GM18517 (cell line): ENCODE data around the gene PODXL.
A peak's percentile ranks its signal among the peaks of the same experiment; 100 is the strongest.
"Not testable (repeated sequence)": the region's sequence is repeated elsewhere in the genome, so short reads cannot be mapped to it uniquely, and the experiment has no call there.

ENCODE experiments used
- ATAC-seq: cut with Tn5 transposase; IDR thresholded peaks from one replicate; pipeline ENCODE4 v1.9.1; 2021; ENCODE audit warnings: mild to moderate bottlenecking, moderate library complexity; ENCODE audit not compliant: unreplicated experiment

PODXL gene

DNA sequence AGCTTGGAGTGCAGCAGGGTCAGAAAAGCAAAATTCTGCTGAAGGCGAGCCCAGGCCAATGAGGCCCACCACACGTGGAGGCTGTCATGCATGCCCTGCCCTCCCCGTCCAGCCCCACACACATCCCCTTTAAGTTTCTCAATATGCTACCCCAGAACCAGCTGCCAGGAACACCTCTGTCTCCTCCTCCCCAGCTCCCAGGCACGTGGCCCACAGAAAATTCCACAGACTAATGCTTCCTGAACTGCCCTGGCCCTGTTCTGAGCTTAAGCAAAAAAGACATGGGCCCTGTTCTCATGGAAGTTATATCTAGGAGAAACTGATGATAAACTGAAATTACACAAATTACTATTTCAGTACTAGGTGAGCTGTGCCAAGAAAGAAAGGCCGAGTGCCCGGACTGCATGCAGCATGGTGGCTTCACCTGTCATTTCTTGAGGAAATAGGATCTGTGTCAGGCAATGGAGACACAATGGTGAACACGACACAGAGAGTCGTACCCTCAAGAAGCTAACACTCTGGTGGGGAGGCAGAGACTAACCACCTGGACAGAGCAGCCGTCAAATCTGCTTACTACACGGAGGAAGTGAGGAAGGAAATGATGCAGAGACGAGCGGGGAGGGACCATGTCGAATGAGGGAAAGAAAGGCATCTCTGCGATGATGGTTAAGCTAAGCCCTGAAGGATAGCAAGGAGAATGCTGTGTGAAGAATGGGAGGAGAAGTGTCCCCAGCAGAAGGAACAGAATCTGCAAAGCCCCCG, 44.5 kb downstream of the PODXL start:
- ATAC-seq, result no peak

DNA sequence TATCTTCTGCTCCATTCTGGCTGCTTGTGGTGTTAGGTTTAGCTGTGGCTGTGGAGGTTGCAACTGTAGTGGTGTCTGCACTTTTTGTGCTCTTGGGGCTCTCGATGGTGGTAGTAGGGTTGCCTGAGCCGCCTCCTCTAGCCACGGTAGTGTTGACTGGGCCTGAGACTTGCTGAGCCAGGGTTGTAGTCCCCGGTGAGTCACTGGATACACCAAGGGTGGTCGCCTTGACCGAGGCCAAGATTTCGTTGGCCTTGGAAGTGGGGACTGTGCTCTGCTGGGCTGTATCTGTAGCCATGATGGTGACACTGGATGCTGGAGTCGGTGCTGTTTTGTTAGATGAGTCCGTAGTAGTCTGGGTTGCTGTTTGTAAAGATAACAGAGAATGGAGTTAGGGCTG, 45.4 kb downstream of the PODXL start:
- ATAC-seq, result no peak

DNA sequence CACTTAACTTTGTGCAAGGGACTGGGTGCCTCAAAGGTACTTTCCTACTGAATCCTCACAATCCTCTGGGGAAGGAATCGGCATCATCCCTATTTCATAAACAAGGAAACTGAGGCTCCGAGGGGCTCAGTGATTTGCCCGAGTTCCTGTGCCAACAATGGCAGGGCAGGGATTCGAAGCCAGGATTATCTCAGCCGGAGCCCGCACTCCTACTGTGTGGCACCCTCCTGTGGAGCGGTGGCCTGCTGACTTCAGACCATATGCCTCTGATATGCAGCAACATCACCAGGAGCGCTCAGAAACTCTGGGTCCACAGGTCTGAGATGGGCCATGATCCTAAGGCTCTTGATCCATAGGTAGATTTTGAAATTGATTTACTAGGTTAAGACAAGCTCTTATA, 46.6 kb downstream of the PODXL start:
- no peak for ATAC-seq

DNA sequence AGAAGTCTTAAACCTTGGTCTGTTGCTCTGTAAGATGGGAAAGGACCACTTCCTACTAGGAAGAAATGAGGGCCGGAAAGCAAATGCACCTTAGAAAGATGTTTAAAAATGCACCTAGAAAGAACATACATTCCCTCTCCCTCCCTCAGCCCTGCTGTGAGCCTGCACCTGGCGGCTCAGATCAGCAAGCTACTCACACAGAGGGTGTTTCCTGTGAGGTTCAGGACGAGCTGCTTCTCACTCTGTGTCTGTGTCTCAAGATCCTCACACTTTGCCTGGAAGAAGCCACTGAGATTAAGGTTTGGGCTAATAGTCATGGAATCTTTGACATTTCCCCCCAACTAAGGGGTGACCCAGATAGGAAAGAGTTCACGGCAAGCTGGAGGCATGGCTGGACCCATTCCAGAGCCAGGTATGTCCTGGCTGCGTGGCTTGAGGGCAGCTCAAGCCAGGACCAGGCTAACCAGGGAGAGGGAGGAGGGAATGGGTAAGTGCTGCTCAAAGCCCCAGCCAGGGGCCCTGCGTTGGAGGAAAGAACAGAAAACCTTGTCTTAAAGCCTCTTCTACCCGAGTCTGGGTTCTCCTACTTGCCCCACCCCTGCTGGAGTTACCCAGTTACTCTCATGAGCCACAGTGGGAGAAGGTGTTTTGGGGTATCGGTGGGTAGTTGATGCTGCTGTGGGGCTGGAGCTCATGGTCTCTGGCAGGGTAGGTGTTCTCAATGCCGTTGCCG, 47.5 kb downstream of the PODXL start:
- no peak for ATAC-seq

DNA sequence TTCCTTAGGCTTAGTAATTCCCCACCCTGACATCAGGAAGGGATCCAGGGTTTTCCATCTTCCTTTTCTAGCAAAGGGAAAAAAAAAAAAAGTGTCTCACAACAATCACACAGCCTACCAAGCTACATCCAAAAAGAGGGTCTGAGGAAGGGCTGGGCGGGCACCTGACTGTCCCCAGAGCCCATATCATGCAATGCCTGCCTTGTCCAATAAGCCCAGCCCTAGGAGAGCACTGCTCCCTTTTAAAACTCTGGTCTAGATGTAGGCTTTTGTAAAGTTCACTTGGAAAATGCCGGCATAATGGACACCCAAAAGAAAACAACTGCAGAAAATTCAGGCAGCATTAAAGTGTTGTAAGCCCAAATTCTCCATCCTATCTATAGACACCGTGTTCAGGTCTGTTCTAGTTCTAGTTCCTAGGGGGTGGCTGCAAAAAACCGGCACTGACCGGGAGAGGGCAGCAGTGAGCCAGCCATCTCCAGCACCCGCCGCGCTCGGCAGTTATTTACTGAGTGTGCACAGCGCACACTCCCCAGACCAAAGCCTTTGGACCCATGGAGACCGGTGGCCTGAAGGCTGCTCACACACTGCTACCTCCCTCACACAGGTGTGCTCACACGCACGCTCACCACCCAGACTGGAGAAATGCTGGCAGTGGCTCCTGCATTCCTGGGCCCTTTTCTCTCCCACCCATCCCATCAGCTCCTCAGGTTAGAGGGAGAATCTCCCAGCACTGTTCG, 48.7 kb downstream of the PODXL start:
- peak; percentile 82 for ATAC-seq

DNA sequence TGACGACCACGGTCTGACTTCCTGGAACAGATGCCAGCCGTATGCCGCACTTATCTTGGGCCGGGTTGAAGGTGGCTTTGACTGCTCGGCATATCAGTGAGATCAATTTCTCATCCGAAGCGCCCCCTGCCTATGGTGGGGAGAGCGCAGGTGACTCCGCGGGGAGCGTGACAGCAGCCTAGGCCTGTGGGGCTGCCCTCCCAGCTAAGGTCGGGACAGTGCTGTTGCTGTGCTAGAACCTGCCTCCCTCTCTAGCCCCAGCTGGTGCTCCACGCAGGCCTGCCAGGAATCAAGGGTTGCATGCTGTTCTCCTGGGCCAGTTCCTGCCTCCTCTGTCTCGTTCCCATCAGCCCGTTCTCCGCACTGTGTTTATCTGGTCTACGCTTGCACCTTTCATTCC, 49.8 kb downstream of the PODXL start:
- no peak for ATAC-seq

DNA sequence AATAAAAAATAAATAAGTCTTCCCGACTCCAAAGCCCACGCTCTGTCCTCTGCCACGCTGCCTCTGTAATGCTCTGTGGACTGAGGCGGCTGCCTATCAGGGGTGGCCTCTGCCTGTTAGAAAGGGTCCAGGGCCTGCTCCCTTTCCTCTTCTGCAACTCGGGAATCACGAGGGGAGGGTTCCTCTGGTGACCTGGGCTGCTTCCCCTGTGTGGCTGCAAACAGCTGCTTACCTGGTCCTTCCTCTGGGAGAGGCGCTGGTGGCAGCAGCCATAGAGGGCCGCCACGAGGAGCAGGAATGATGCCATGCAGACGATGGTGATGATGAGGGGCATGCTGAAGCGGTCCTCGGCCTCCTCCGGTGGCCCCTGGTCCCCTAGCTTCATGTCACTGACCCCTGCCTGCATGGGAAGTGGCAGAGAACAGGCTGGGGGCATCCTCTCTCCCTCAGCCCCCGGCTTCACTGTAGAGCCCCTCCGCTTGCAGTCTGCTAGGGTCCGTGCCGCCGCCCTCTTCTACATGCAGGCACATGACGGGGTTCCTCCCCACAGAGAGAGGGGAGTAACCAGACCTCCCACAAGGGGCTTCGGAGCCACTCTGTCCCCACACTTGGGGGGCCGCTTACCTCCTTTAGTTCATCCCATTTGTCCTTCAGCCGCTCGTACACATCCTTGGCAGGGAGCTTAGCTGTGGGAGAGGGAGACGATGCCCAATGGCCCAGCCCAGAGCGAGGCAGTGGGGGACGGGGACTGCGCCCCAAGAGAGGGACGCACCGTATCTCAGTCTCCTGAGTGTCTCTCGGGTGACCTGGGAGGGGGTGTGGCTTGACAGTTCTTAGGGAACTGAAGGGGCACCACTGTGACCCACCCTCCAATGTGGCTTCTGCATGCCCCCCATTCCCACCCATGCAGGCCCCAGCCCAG, 50.5 kb downstream of the PODXL start:
- no peak for ATAC-seq

DNA sequence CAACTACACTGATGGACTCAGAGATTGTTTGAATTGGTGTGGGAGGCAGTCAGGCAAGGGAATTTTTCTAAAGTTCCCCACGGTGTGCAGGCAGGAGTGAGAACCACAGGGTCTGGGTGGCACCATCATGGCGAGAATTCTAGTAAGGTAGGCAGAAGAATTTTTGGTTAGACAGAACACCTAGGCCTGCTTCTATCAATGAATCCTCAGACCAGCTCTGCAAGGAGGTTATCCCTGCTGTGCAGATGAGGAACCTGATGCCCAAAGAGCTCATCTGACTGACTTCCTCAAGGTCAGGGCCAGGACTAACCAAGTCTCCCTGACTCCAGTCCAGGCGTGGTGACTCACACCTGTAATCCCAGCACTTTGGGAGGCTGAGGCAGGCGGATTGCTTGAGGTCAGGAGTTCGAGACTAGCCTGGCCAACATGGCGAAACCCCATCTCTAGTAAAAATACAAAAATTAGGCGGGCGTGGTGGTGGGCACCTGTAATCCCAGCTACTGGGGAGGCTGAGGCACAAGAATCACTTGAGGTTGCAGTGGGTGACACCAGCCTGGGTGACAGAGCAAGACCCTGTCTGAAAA, 51.3 kb downstream of the PODXL start:
- ATAC-seq, result not testable (repeated sequence)

DNA sequence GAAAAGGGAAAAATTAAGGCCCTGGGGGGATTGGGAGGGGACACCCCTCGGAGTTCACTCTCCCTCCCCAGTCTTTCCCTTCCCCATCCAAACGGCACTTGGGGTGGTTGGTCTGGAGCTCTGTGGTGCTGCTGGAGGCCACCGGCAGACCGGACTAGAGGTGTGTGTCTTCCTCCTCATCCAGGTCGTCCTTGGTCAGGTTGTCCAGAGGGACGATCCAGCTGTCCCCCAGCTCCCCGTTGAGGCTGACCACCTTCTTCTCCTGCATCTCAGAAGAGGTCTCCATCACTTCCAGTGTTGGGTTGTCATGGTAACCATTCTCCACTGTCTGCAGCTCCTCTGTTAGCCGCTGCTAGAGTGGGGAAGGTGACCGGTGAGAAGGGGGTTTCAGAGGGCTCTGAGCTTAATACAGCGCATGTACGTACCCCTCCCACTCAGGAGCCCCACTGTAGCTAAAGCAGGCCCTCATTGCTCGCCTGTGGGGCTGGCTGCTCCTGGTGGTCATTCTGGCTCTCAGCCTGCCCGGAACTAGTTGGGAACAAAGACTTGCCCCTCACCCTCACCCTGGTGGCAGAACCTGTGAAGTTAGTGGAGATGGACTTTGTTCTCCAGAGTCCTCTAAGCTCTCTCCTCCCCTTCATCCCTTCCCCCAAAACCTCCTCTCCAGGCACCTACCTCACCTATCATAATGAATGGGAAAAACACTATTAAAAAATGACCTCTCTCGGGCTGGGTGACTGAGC, 52.1 kb downstream of the PODXL start:
- no peak for ATAC-seq

DNA sequence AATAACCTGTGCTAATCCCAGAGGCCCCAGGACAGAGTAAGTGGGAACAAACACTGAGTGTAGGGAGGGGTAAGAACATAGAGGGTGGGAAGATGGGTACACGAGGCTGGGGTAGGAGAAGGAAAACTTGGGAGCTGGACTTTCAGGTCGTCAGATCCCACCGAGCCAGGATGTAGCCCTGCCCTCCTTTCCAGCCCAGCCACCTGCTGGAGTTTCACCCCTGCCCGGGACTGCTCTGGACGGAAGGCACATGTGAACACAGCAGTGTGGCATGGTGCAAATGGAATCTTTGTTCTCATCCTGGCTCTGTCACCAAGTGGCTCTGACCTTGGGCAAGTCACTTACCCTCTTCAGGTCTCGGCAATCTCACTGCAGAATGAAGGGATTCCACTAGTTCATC, 52.8 kb downstream of the PODXL start:
- ATAC-seq, result no peak

DNA sequence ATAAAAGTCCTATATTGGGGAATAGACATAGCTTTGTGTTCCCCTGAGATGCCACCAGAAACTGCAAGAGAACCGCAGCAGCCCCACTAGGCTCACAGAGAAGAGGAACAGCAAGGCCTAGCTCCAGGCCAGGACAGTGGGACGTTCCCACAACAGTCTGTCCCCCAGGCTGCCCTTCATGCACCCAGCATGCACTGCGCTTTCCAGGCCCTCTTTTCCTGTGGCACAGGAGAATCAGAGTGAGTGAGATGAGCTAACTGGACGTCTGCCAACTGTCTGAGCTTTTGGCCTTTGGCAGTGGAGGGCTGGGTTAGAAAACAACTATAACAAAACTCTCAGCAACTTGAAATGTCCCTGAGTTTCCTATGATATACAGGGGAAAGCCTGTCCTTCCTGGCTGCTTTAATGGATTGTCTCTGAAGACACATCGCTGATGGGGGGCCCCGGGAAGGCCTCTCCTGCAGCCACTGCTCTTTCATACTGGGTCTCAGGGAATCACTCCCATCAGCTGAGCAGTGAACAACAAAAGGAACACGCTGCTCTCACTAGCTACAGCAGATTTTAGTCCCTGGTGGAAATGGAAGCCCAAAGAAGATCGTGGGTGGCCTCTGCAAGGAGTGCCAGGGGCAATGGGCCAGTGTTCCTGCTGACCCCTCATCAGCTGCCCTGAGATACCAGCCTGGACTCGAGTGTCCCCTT, 53.5 kb downstream of the PODXL start:
- no peak for ATAC-seq

DNA sequence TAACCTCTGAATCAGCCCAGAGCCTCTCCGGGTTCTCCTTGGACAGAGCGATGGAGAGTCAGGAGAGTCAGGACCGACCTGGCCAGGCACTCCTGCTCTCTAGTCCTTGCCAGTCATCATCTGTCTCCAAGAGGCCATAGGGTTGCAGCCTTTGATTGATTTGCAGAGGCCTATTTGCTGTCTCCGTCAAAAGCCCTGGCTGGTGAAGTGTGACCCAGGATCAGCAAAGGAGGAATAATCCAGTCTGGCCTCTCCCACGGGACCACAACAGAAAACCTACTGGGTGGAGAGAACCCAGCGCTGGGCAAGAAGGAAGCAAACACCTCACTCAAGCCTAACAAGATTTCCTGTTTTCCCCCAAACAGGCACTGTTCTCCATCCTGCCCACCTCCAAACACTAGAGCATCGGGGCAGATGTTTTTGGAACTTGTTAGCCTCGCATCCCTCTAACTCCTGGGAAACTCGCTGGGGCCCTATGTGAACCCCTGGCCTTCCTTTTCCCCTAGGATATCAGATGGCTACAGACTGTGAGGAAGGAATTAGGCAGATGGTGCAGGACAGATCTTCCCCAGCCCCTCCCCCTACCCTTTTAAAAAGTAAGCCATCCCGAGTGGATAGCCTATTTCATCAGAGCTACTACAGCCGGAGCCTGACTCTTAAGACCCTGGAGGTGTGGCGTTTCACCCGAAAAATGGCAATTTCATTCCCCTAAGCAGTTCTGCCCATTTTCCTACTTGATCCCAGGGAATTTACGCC, 54.3 kb downstream of the PODXL start:
- no peak for ATAC-seq

DNA sequence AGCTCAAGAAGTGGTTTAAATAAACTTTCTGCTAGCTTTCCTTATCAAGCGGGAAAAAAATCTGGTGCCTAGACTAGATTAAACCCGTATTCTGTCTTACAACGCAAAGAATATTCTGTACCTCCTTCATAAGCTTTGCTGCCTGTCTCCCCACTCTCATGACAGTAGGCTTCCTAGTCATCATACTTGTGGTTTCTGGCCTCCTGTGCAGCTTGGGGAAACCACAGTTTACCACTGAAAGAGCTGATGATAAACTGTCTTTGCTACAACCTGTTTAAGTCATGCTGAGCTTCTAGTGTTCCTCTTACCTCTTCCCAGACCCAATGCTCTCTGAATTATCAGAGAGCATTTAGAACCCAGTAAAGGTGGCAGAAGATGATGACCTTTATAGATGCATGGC, 55.0 kb downstream of the PODXL start:
- ATAC-seq, result peak; percentile 75

DNA sequence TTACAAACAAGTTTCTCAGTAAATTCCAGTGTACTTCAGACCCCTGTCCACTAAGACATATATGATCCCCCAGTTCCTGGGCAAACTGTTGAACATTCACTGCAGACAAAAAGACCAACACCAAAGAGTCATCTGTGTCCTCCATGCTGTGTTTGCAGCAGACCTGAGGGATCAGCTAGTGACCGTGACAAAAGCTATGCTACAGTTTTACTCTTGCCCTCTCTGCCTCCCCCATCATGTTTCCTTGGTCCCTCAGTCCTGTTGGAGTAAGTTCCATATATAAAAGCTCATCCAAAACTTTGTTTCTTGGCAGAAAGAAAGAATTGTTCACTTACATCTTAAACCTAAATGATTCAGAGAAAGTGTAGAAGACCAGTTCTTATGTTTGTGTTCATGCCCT, 56.1 kb downstream of the PODXL start:
- no peak for ATAC-seq

DNA sequence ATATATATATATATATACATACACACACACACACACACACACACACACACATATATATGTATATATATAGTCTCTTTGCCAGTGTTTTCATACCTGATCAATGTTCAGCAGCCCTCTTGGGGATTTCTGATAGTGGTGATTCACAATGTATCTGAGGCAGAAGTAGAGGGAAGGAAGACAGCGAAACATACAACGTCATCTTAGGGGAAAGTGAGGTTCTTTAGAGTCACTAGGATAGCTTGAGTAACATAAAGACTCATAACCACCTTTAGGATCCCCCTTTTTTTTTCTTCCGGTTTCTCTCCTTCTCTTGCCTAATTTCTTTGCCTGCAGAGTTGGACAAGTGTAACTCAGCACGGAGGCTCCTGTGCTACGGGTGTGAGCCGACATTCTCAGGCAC, 56.6 kb downstream of the PODXL start:
- ATAC-seq, result no peak

DNA sequence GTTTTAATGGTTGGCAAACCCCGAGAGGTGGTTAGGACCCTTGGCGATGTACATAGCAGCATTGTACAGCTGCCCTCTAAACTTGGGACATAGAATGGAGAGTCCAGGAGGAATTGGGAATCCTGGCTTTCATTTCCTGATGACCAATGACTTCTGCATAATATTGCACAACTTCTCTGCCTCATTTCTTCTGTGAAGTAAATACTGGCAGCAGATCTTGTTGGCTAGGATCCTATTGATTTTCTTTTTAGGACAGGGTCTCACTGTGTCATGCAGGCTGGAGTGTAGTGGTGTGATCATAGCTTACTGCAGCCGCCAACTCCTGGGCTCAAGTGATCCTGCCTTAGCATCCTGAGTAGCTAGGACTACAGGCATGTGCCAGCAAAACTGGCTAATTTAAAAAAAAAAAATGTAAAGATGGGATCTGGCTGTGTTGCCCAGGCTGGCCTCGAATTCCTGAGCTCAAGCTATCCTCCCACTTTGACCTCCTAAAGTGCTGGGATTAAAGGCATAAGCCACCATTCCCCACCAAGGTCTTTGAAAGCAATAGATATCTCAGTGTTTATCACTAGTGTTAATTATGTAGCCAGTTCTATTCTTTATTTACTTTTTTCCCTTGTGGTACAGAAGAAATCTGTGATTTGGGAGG, 58.1 kb downstream of the PODXL start:
- no peak for ATAC-seq

DNA sequence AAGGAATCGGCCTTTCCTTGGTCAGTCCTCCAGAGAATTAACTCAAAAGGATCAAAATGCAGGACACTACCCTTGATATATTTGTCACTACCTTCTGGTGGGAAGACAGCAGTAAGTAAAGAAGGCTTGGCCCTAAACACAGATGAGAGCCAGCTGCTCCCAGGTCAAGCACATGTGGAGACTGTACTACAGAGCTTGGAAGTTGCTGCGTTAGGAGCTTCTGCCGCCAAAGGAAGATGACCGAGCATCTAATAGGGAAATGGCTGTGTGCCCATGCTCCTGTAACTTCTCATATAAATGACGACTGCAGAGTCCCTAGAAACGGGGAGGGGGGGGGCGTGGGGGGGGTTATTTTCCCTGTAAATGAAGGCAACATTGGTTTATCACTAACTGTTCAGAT, 59.0 kb downstream of the PODXL start:
- no peak for ATAC-seq
